Peyer's patch (tissue), 4 donors: ENCODE measurements around the gene COL13A1. TPM values are rescaled to one million over a fixed set of nuclear protein-coding genes. Genes with fewer than 3 reads are reported as not detected.
A peak's percentile ranks its signal among the peaks of the same experiment; 100 is the strongest.

Experiments
- DNase-seq, 3 donors: peaks; one replicate each; pipeline ENCODE4 v3.0.0-alpha.2; 2017 to 2019
- H3K27ac ChIP-seq, 4 donors: fragments of 200-600 bp; sonication (generic); one replicate each; pipeline ENCODE4 v1.5.1; 2016 to 2019
- H3K27me3 ChIP-seq, 2 donors: fragments of 200-600 bp; sonication (generic); one replicate each; pipeline ENCODE4 v1.5.1; 2019
- H3K36me3 ChIP-seq, 3 donors: fragments of 200-600 bp; sonication (generic); one replicate each; pipeline ENCODE4 v1.5.1; 2016 to 2019
- H3K4me1 ChIP-seq, 4 donors: fragments of 200-600 bp; sonication (generic); one replicate each; pipeline ENCODE4 v1.5.1; 2016 to 2019
- H3K4me3 ChIP-seq, 4 donors: fragments of 200-600 bp; sonication (generic); 1 replicate in 3 of 4; 2 replicates in 1 of 4; pipeline ENCODE4 v1.5.1; 2016 to 2019; ENCODE audit warnings: mild to moderate bottlenecking in 1 of 4
- H3K9me3 ChIP-seq, 4 donors: fragments of 200-600 bp; sonication (generic); one replicate each; pipeline ENCODE4 v1.5.1; 2016 to 2019; ENCODE audit warnings: mild to moderate bottlenecking in 1 of 4
- CTCF ChIP-seq, 6 experiments: fragments of 450-650 bp in 4 of 6; fragments of 200-600 bp in 2 of 6; sonication (generic) in 1 of 6; IDR thresholded peaks; one replicate each; pipeline ENCODE4 v1.5.1; 2017 to 2019; ENCODE audit warnings: antibody characterized with exemption in 6 of 6, mild to moderate bottlenecking in 3 of 6, moderate library complexity in 1 of 6
- POLR2A ChIP-seq, 2 donors: fragments of 450-650 bp; IDR thresholded peaks; one replicate each; pipeline ENCODE4 v1.5.1; 2017; ENCODE audit warnings: antibody characterized with exemption in 2 of 2, mild to moderate bottlenecking in 2 of 2, moderate library complexity in 2 of 2
- total RNA-seq, 4 donors: library from RNA; depleted of rRNA; stranded (reverse); fragments of >200 nt; gene quantifications; one replicate each; pipeline ENCODE4 v1.1.0, GENCODE V29; 2016

Gene COL13A1
- total RNA-seq, 4 donors from 2014 or later = 0.94 to 6.6 (median 3.9) TPM; not detected in 1

GRCh38 chr10:69949770-69950169 lies 148.1 kb downstream of the COL13A1 start:
- H3K4me1 ChIP-seq = no peaks in the 10 kb centered on the region
- H3K4me3 ChIP-seq = no peak overlapping the region
- H3K27me3 ChIP-seq = no peaks in the 10 kb centered on the region
- H3K9me3 ChIP-seq = no peaks in the 10 kb centered on the region
- no peak for DNase-seq
- no peak overlapping the region for H3K27ac ChIP-seq
- TF ChIP-seq CTCF (IDR thresholded peaks at IDR 0.05) = no peak
- TF ChIP-seq POLR2A (IDR thresholded peaks at IDR 0.05) = no peak
- H3K36me3 ChIP-seq = no peaks in the 10 kb centered on the region

- no peak for DNase-seq
- H3K9me3 ChIP-seq = no peaks in the 10 kb centered on the region
Measured at GRCh38 chr10:69951658-69952057, 150.0 kb downstream of the COL13A1 start.

DNA sequence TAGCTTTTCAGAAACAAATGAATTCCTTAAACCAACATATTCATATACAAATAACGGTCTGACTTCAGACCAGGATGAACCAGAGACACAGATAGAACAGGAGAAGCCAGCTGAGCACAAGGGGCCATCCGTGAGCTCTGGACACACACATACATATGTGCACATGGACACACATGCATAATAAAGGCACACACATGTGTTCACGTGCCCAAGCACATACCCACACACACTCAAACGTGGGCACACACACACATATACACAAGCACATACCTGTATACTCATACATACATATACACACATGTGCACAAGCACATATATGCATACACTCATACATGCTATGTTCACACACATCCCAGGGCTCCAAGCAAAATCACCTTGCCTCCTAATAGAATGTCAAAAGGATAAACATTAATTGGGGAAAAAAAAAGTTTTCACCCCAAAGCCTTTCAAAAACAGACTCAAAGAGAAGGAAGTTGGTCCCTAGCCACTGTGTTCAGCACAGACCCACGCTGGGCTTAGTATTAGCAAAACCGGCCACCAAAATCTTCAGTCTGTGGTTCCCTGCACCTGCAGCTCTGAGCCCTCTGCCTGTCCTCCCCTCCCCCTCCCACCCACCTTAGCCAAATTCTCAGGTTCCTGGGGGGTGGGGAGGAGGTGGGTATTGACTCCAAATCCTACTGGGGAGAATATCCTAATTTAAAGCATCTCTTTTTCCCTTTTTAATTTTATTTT lies 150.5 kb downstream of the COL13A1 start:
- Histone ChIP-seq H3K27ac (no peak overlapping the region), H3K4me1 (no peaks in the 10 kb centered on the region), H3K4me3 (no peak overlapping the region), H3K9me3 (no peaks in the 10 kb centered on the region), H3K36me3 (no peaks in the 10 kb centered on the region), H3K27me3 (no peaks in the 10 kb centered on the region)
- no peak for DNase-seq
- TF ChIP-seq CTCF (IDR thresholded peaks at IDR 0.05) (no peak), POLR2A (IDR thresholded peaks at IDR 0.05) (no peak)

More at GRCh38 chr10:69951658-69952057, 150.0 kb downstream of the COL13A1 start:
- no peak for TF ChIP-seq POLR2A (IDR thresholded peaks at IDR 0.05)
- no peak for TF ChIP-seq CTCF (IDR thresholded peaks at IDR 0.05)
- Histone ChIP-seq H3K27ac (no peak overlapping the region), H3K36me3 (no peaks in the 10 kb centered on the region), H3K27me3 (no peaks in the 10 kb centered on the region), H3K4me3 (no peak overlapping the region), H3K4me1 (no peaks in the 10 kb centered on the region)

DNA sequence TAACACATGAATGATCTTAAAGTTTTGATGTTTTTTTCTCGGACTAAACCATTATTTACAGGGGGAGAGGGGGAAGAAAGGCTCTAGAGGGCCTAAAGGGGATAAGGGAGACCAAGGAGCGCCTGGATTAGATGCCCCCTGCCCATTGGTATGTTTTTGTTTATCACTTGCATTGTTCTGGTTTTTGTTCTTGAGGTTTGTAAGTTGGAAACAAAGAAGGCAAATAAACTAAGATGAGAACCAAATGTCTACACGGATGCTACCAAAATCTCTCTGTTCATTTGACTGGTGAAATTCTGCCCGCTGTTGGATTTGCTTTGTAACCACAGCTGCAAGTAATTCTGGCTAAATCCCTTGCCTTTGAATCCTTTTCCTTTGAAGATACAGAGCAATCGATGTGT lies 151.1 kb downstream of the COL13A1 start:
- no peaks in the 10 kb centered on the region for H3K27me3 ChIP-seq
- no peak overlapping the region for H3K4me3 ChIP-seq
- H3K27ac ChIP-seq = no peak overlapping the region
- TF ChIP-seq POLR2A (IDR thresholded peaks at IDR 0.05) = no peak
- no peak for TF ChIP-seq CTCF (IDR thresholded peaks at IDR 0.05)
- no peaks in the 10 kb centered on the region for H3K4me1 ChIP-seq
- DNase-seq = no peak
- no peaks in the 10 kb centered on the region for H3K36me3 ChIP-seq
- no peaks in the 10 kb centered on the region for H3K9me3 ChIP-seq

- Histone ChIP-seq H3K4me3 (no peak overlapping the region), H3K27me3 (no peaks in the 10 kb centered on the region), H3K36me3 (no peaks in the 10 kb centered on the region), H3K4me1 (no peaks in the 10 kb centered on the region), H3K27ac (no peak overlapping the region), H3K9me3 (no peaks in the 10 kb centered on the region)
- DNase-seq = peak in 2 of 3 donors; percentile 23 to 42
- no peak for TF ChIP-seq CTCF (IDR thresholded peaks at IDR 0.05)
- no peak for TF ChIP-seq POLR2A (IDR thresholded peaks at IDR 0.05)
Measured at GRCh38 chr10:69953851-69954250, 152.1 kb downstream of the COL13A1 start.
